ENCODE data around the gene TSPAN5.

GRCh38 chr4:98639523-98639922 is 18.9 kb downstream of the TSPAN5 start:
- TF ChIP-seq POLR2A (IDR thresholded peaks at IDR 0.05), result no peak
- TF ChIP-seq CTCF (IDR thresholded peaks at IDR 0.05 in 8 of 11, conservative IDR thresholded peaks at IDR 0.05 in 3 of 11), result no peak
